Heart left ventricle (tissue), 13 donors: ENCODE results near the gene SMARCA2.

ENCODE experiments used
- POLR2A ChIP-seq, 2 donors: fragments of 450-650 bp; IDR thresholded peaks; one replicate each; pipeline ENCODE4 v1.6.1; 2017; ENCODE audit warnings: antibody characterized with exemption in 2 of 2, mild to moderate bottlenecking in 2 of 2, moderate library complexity in 2 of 2
- TF ChIP-seq, protein P1 (sequence below), 12 donors: fragments of 200-600 bp; sonication (generic) in 4 of 12; IDR thresholded peaks; one replicate each; pipeline versions ENCODE4 v1.5.0 to v1.8.0; 2018 to 2022; ENCODE audit warnings: antibody characterized with exemption in 12 of 12, mild to moderate bottlenecking in 5 of 12
- donor health status: ischemic (EF 13 %, LVEDD 7.1; RV severe dilation, severe dysfunction).
- donor health status: DM: no; HTN: yes; CAD: no.
- donor health status: DM: no; HTN: no; CAD: no.
- donor health status: ischemic (EF 25% LVEDD 6.9; RV normal size, moderate dysfunction).
- donor health status: ischemic (EF 25% LVEDD 5.7; RV mildly dilated, moderate dysfunction).
- donor health status: ischemic (EF 35%, LVEDD 5.7; RV mildly dilated, moderate dysfunction).
- donor health status: nonischemic (EF 11% LVEDD 7.7; RV severe dilation, severe dysfunction).
- donor health status: DM: yes; HTN: yes; CAD: no.
- donor health status: PGD.
- donor health status: ischemic (EF 29% LVEDD 5.4; RV normal size, mild dysfunction).
- donor health status: nonischemic (EF 23%, LVEDD 6.1; RV moderate dilation, normal function).

DNA sequence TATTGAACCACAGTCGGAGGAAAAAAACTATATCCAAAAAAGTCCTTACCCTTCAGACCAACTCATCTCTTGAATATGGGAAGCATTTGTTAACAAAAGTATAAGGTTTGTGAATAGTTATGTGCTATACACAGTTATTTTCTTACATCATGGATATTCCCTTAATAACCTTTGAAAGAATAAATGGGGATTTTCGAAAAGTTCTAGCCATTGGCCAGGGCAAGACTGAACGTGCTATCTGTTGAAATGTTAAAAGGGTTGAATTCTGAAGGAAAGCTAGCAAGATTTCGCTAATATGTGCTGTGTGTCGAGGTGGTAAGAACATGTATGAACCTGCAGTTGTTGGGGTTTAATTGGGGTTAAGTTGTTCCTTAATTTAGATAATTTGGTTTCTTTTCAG, 140.8 kb downstream of the SMARCA2 start:
- TF ChIP-seq, protein P1, sequence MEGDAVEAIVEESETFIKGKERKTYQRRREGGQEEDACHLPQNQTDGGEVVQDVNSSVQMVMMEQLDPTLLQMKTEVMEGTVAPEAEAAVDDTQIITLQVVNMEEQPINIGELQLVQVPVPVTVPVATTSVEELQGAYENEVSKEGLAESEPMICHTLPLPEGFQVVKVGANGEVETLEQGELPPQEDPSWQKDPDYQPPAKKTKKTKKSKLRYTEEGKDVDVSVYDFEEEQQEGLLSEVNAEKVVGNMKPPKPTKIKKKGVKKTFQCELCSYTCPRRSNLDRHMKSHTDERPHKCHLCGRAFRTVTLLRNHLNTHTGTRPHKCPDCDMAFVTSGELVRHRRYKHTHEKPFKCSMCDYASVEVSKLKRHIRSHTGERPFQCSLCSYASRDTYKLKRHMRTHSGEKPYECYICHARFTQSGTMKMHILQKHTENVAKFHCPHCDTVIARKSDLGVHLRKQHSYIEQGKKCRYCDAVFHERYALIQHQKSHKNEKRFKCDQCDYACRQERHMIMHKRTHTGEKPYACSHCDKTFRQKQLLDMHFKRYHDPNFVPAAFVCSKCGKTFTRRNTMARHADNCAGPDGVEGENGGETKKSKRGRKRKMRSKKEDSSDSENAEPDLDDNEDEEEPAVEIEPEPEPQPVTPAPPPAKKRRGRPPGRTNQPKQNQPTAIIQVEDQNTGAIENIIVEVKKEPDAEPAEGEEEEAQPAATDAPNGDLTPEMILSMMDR (IDR thresholded peaks at IDR 0.05): no peak
- TF ChIP-seq POLR2A (IDR thresholded peaks at IDR 0.05): no peak
